H1 (cell line): ENCODE data around the gene TTBK1. TPM values are rescaled to one million over a fixed set of nuclear protein-coding genes. Genes with fewer than 3 reads are reported as not detected.

Experiments
- CTCF ChIA-PET: fragments of 300-600 bp; sonication (Branson Sonifier 250); formaldehyde crosslinking; loops from one replicate; lab custom pipeline; 2021; ENCODE audit not compliant: partially characterized antibody; lab: Charles Lee
- POLR2A ChIA-PET: fragments of 300-600 bp; sonication (Branson Sonifier 250); formaldehyde crosslinking; loops from one replicate; lab custom pipeline; 2021; ENCODE audit warnings: inconsistent platforms; ENCODE audit not compliant: partially characterized antibody; lab: Charles Lee
- DNase-seq, 2 experiments: peaks; one replicate each; pipeline versions ENCODE4 v3.0.0 to v3.0.0-alpha.2; 2010 to 2022; ENCODE audit warnings: low spot score in 2 of 2, low read depth in 1 of 2, mixed read lengths in 1 of 2
- FAIRE-seq: peaks from 2 replicates; lab custom pipeline; 2011; peaks lifted over from hg19 to GRCh38; lab: Jason Lieb, UNC
- H2AFZ ChIP-seq: 2 replicates; pipeline ENCODE4 v1.8.1; 2012; ENCODE audit warnings: low read length, inconsistent platforms
- H2AK5ac ChIP-seq: 2 replicates; pipeline ENCODE4 v1.6.1; 2013; ENCODE audit warnings: low read depth, low read length
- H2BK120ac ChIP-seq: replicated peaks from 2 replicates; pipeline ENCODE3; 2013; ENCODE audit warnings: low read depth, low read length, inconsistent platforms
- H2BK12ac ChIP-seq: 2 replicates; pipeline ENCODE4 v1.6.1; 2013; ENCODE audit warnings: low read depth, low read length
- H2BK15ac ChIP-seq: 2 replicates; pipeline ENCODE4 v1.6.1; 2013; ENCODE audit warnings: low read length
- H2BK20ac ChIP-seq: 2 replicates; pipeline ENCODE4 v1.6.1; 2013; ENCODE audit warnings: low read length
- H2BK5ac ChIP-seq: 2 replicates; pipeline ENCODE4 v1.6.1; 2013; ENCODE audit warnings: low read depth, low read length
- H3K14ac ChIP-seq: 2 replicates; pipeline ENCODE4 v1.6.1; 2013; ENCODE audit warnings: inconsistent platforms; ENCODE audit not compliant: insufficient read length
- H3K18ac ChIP-seq: 2 replicates; pipeline ENCODE4 v1.6.1; 2013; ENCODE audit warnings: low read length; ENCODE audit errors: extremely low read depth
- H3K23ac ChIP-seq: 2 replicates; pipeline ENCODE4 v1.6.1; 2013; ENCODE audit warnings: inconsistent platforms; ENCODE audit not compliant: insufficient read length
- H3K23me2 ChIP-seq: 2 replicates; pipeline ENCODE4 v1.6.1; 2013; ENCODE audit warnings: low read depth, low read length
- H3K27ac ChIP-seq: 2 replicates; pipeline ENCODE4 v1.6.1; 2011; ENCODE audit warnings: low read depth, low read length, inconsistent platforms
- H3K27me3 ChIP-seq, 4 experiments: replicated peaks in 1 of 4; 1 replicate in 1 of 4; 2 replicates in 3 of 4; pipeline versions ENCODE4 v1.6.1 to v1.8.1; 2011 to 2013; ENCODE audit warnings: low read length in 3 of 4, mild to moderate bottlenecking in 3 of 4, inconsistent platforms in 2 of 4, mixed read lengths in 2 of 4, moderate library complexity in 1 of 4; ENCODE audit not compliant: control insufficient read depth in 3 of 4, insufficient read depth in 3 of 4; ENCODE audit errors: extremely low read depth in 1 of 4
- H3K36me3 ChIP-seq, 4 experiments: 2 replicates each; pipeline versions ENCODE4 v1.6.1 to v1.8.1; 2011 to 2013; ENCODE audit warnings: mild to moderate bottlenecking in 4 of 4, low read length in 3 of 4, moderate library complexity in 2 of 4, control low read depth in 1 of 4, inconsistent platforms in 1 of 4; ENCODE audit not compliant: insufficient read depth in 4 of 4, control insufficient read depth in 2 of 4
- H3K4ac ChIP-seq: replicated peaks from 2 replicates; pipeline ENCODE3; 2013; ENCODE audit warnings: low read length, low read depth, mixed read lengths, inconsistent platforms; ENCODE audit not compliant: insufficient read length
- H3K4me1 ChIP-seq, 4 experiments: replicated peaks in 1 of 4; 1 replicate in 1 of 4; 2 replicates in 3 of 4; pipeline versions ENCODE4 v1.6.1 to v1.8.1; 2011 to 2013; ENCODE audit warnings: low read length in 3 of 4, inconsistent platforms in 2 of 4, mixed read lengths in 1 of 4; ENCODE audit not compliant: insufficient read depth in 4 of 4, control insufficient read depth in 3 of 4
- H3K4me2 ChIP-seq, 2 experiments: 2 replicates each; pipeline versions ENCODE4 v1.6.1 to v1.8.1; 2011 to 2013; ENCODE audit warnings: low read depth in 2 of 2, low read length in 2 of 2, control low read depth in 1 of 2, inconsistent platforms in 1 of 2, mild to moderate bottlenecking in 1 of 2; ENCODE audit not compliant: insufficient read depth in 1 of 2
- H3K4me3 ChIP-seq, 4 experiments: fragments of 200-600, 300-600 bp in 1 of 4; sonication (generic), shearing (Covaris generic), sonication (Bioruptor Twin) in 1 of 4; 2 replicates each; pipeline versions ENCODE4 v1.5.1 to v1.8.1; 2011 to 2016; ENCODE audit warnings: low read length in 4 of 4, low read depth in 3 of 4, control low read depth in 2 of 4, inconsistent platforms in 2 of 4, mild to moderate bottlenecking in 2 of 4, mixed read lengths in 1 of 4, moderate library complexity in 1 of 4; ENCODE audit not compliant: insufficient read depth in 2 of 4; ENCODE audit errors: extremely low read depth in 1 of 4
- H3K56ac ChIP-seq: replicated peaks from 2 replicates; pipeline ENCODE3; 2013; ENCODE audit warnings: low read depth, mild to moderate bottlenecking, mixed read lengths, low read length, inconsistent platforms; ENCODE audit not compliant: insufficient read length
- H3K79me1 ChIP-seq: 2 replicates; pipeline ENCODE4 v1.6.1; 2013; ENCODE audit warnings: low read depth, low read length, control low read depth
- H3K79me2 ChIP-seq, 2 experiments: 2 replicates each; pipeline versions ENCODE4 v1.6.1 to v1.8.1; 2012 to 2013; ENCODE audit warnings: low read length in 2 of 2, mild to moderate bottlenecking in 2 of 2, inconsistent platforms in 1 of 2; ENCODE audit not compliant: insufficient read depth in 2 of 2, control insufficient read depth in 1 of 2
- H3K9ac ChIP-seq, 4 experiments: replicated peaks in 1 of 4; 1 replicate in 1 of 4; 2 replicates in 3 of 4; pipeline versions ENCODE4 v1.6.1 to v1.8.1; 2011 to 2013; ENCODE audit warnings: low read depth in 3 of 4, low read length in 3 of 4, control low read depth in 2 of 4, mild to moderate bottlenecking in 2 of 4, moderate library complexity in 2 of 4, inconsistent platforms in 1 of 4; ENCODE audit errors: extremely low read depth in 1 of 4
- H3K9me3 ChIP-seq, 2 experiments: 2 replicates each; pipeline versions ENCODE4 v1.6.1 to v1.8.1; 2012 to 2013; ENCODE audit warnings: mild to moderate bottlenecking in 2 of 2, moderate library complexity in 2 of 2, control low read depth in 1 of 2, inconsistent platforms in 1 of 2, low read depth in 1 of 2, low read length in 1 of 2, mixed read lengths in 1 of 2; ENCODE audit not compliant: insufficient read depth in 2 of 2
- H4K20me1 ChIP-seq, 2 experiments: replicated peaks in 1 of 2; 2 replicates each; pipeline versions ENCODE3 to v1.8.1; 2011 to 2013; ENCODE audit warnings: inconsistent platforms in 2 of 2, low read length in 2 of 2, mild to moderate bottlenecking in 1 of 2; ENCODE audit not compliant: insufficient read depth in 2 of 2, control insufficient read depth in 1 of 2
- H4K5ac ChIP-seq: 2 replicates; pipeline ENCODE4 v1.6.1; 2013; ENCODE audit warnings: low read length, low read depth, mixed read lengths, inconsistent platforms; ENCODE audit not compliant: insufficient read length
- H4K8ac ChIP-seq: 2 replicates; pipeline ENCODE4 v1.8.0; 2013; ENCODE audit warnings: mild to moderate bottlenecking, moderate library complexity, low read length, inconsistent platforms; ENCODE audit not compliant: insufficient read depth; ENCODE audit errors: extremely low read depth
- H4K91ac ChIP-seq: replicated peaks from 2 replicates; pipeline ENCODE3; 2013; ENCODE audit warnings: low read length, mixed read lengths, inconsistent platforms; ENCODE audit not compliant: insufficient read length
- BCL11A ChIP-seq, 2 experiments: IDR thresholded peaks; one replicate each; pipeline ENCODE4 v1.6.1; 2011; ENCODE audit warnings: low read depth in 2 of 2, low read length in 2 of 2, mild to moderate bottlenecking in 2 of 2
- FOSL1 ChIP-seq: IDR thresholded peaks from 2 replicates; pipeline ENCODE4 v1.6.1; 2011; ENCODE audit warnings: mild to moderate bottlenecking, low read depth, low read length, moderate library complexity; ENCODE audit not compliant: insufficient read depth
- JUND ChIP-seq: IDR thresholded peaks from 2 replicates; pipeline ENCODE4 v1.6.1; 2011; ENCODE audit warnings: mild to moderate bottlenecking, improper control_type of control experiment, low read length
- KDM4A ChIP-seq: IDR thresholded peaks from one replicate; pipeline ENCODE4 v1.7.1; 2012; ENCODE audit warnings: low read depth, mild to moderate bottlenecking, moderate library complexity, low read length, inconsistent platforms; ENCODE audit not compliant: severe bottlenecking
- NRF1 ChIP-seq: IDR thresholded peaks from 2 replicates; pipeline ENCODE4 v1.6.1; 2011; ENCODE audit warnings: mild to moderate bottlenecking, low read depth, low read length, improper control_type of control experiment
- POLR2AphosphoS5 ChIP-seq: IDR thresholded peaks from 2 replicates; pipeline ENCODE4 v1.6.1; 2011; ENCODE audit warnings: low read depth, low read length
- SAP30 ChIP-seq: fragments of 300-600 bp; sonication (generic); IDR thresholded peaks from 2 replicates; pipeline ENCODE4 v1.7.1; 2012; ENCODE audit warnings: low read length, moderate library complexity, mild to moderate bottlenecking, inconsistent platforms; ENCODE audit not compliant: insufficient read depth, insufficient replicate concordance
- SIRT6 ChIP-seq: IDR thresholded peaks from one replicate; pipeline ENCODE4 v1.7.1; 2012; ENCODE audit warnings: low read length, inconsistent platforms
- SUZ12 ChIP-seq: fragments of 200-600 bp; sonication (generic); IDR thresholded peaks from 2 replicates; pipeline ENCODE4 v1.6.1; 2012; ENCODE audit warnings: mild to moderate bottlenecking, inconsistent platforms, low read length, moderate library complexity, mixed read lengths
- TCF12 ChIP-seq: IDR thresholded peaks from 2 replicates; pipeline ENCODE4 v1.6.1; 2011; ENCODE audit warnings: low read depth, mild to moderate bottlenecking, low read length
- TEAD4 ChIP-seq: IDR thresholded peaks from 2 replicates; pipeline ENCODE4 v1.6.1; 2012; ENCODE audit warnings: low read depth, low read length, inconsistent platforms, mixed read lengths
- WGBS, 2 experiments: shearing (Covaris generic) in 1 of 2; methylation state at CpG; one replicate each; pipeline versions ENCODE4 v1.1.6 to v1.1.7; 2013 to 2015; ENCODE audit warnings: low lambda C conversion rate in 2 of 2, mixed read lengths in 2 of 2, inconsistent platforms in 1 of 2, low coverage in 1 of 2, missing lambda C conversion rate in 1 of 2; ENCODE audit not compliant: insufficient replicate concordance in 2 of 2, insufficient coverage in 1 of 2, insufficient read length in 1 of 2; ENCODE audit errors: extremely low coverage in 1 of 2, missing lambda C conversion rate in 1 of 2; 5-methylcytosine and 5-hydroxymethylcytosine counted together
- polyA plus RNA-seq, 7 experiments: library from polyadenylated mRNA; depleted of rRNA in 3 of 7; stranded (reverse) in 5 of 7; unstranded in 2 of 7; fragments of >200 nt in 5 of 7; fragments of 200-250 nt in 2 of 7; gene quantifications; 1 replicate in 5 of 7; 2 replicates in 1 of 7; 4 replicates in 1 of 7; pipeline versions ENCODE4 v1.2.1 to v1.2.3, GENCODE V29; 2011 to 2013; ENCODE audit warnings: missing spikeins in 2 of 7, mixed read lengths in 2 of 7
- total RNA-seq: library from RNA; stranded (reverse); fragmentation: NEBNext Ultra II Directional; extraction: Animal tissue kit (Norgen Biotek cat#: 25700); gene quantifications from 2 replicates; pipeline ENCODE4 v1.2.1, GENCODE V29; 2021
- TF ChIP-seq, protein P1 (sequence below): IDR thresholded peaks from 2 replicates; pipeline ENCODE4 v1.6.1; 2012; ENCODE audit warnings: inconsistent platforms

Gene TTBK1
- total and polyA plus RNA-seq, 2 of the 8 experiments (the other 6 are each of a cell fraction or from before 2014, with no cell fraction given) = 0.53 to 1.6 TPM

DNA sequence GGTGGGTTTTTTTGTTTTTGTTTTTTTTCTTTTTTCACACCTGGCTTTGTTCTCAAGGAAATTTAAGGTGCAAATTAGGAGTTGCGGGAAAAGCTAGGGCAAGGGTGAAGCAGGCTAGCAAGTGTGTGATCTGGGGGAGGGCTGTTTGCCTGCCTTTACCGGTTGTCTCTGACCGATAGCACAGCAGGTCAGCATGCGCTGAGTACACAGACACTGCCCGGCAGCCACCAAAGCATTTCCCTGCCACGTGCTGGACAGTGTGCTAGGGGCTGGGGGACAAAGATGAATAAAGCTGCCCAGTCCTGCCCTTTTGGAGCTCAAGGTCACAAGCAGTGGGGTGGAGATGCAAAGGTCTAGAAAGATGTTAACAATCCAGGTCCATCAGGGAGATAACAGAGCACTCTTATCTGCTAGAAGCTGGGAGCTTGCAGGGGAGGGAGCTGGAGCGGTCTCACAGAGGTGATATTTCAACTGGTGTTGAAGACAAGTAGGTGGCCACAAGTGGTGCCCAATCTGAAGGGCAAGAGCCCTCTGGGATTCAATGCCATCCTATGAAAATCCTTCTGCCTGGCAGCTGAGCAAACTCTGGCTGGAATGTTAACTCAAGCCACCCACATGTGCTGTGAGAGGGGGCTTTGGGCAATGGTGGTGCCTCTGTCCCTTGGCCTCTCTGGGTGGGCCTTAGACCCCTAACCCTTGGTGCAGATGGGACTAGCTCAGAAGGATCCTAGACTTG is 24.5 kb downstream of the TTBK1 start:
- H3K9me3 ChIP-seq = no peaks in the 10 kb centered on the region
- H3K14ac ChIP-seq = no peak overlapping the region
- peak overlapping the region; percentile 45; the same call in 1 of the 2 replicates for H2BK12ac ChIP-seq
- ChIA-PET CTCF (interaction anchor here (0.6 to 9.4 kb wide), 19 partner anchors 9 to 240 kb away, joined by 3 to 78 read pairs (median 3); partner anchors contain the start of gene CRIP3), POLR2A (interaction anchor here (0.7 to 2.2 kb wide), 5 partner anchors 9 to 49 kb away, joined by 3 to 5 read pairs (median 5); no protein-coding TSS in a partner anchor)
- peak overlapping the region; percentile 5 to 19; a peak in 2 of 4 replicates for H3K4me2 ChIP-seq
- H2BK15ac ChIP-seq = peak overlapping the region; percentile 75; the same call in 1 of the 2 replicates
- no peak overlapping the region for H3K4me3 ChIP-seq
- no peaks in the 10 kb centered on the region for H3K36me3 ChIP-seq
- no peak overlapping the region for H3K18ac ChIP-seq
- DNase-seq (no peak), FAIRE-seq (no peak)
- no peak overlapping the region for H2AFZ ChIP-seq
- peak overlapping the region; percentile 17; the same call in 1 of the 2 replicates for H2AK5ac ChIP-seq
- H3K9ac ChIP-seq = no peak overlapping the region
- H3K79me1 ChIP-seq = no peaks in the 10 kb centered on the region
- H4K20me1 ChIP-seq = no peaks in the 10 kb centered on the region
- no peak overlapping the region for H2BK5ac ChIP-seq
- no peak overlapping the region for H3K4ac ChIP-seq
- H2BK20ac ChIP-seq = 0 out of 2 replicates have a peak overlapping the region, but pooled peaks have one; percentile 6
- H2BK120ac ChIP-seq = no peak overlapping the region
- H3K23ac ChIP-seq = no peak overlapping the region
- H4K5ac ChIP-seq = no peak overlapping the region
- H3K27me3 ChIP-seq = peaks cover 2 to 36% (median 30%) of the 10 kb centered on the region in 4 experiments
- H3K27ac ChIP-seq = no peak overlapping the region
- H4K8ac ChIP-seq = no peak overlapping the region
- no peaks in the 10 kb centered on the region for H3K79me2 ChIP-seq
- H3K23me2 ChIP-seq = peaks cover 4% of the 10 kb centered on the region; the same call in 1 of the 2 replicates
- H3K56ac ChIP-seq = no peak overlapping the region
- 63% methylated on average over 7 of the region's 7 CpGs; no CpG with 5 or more reads in 1 of the 2 experiments for WGBS, 2 experiments
- H4K91ac ChIP-seq = no peak overlapping the region
- peaks cover 3 to 29% (median 17%) of the 10 kb centered on the region in 4 experiments for H3K4me1 ChIP-seq
- TF ChIP-seq FOSL1 (no peak), SIRT6 (no peak), BCL11A (IDR thresholded peaks at IDR 0.05; ENCODE audit: low read depth in 2 of 2, low read length in 2 of 2) (no peak), SUZ12 (0 out of 2 replicates have a peak, but pooled peaks have one; percentile 4), TCF12 (no peak), POLR2AphosphoS5 (no peak), NRF1 (no peak), KDM4A (no peak), TEAD4 (no peak), SAP30 (no peak), JUND (no peak)
- TF ChIP-seq, protein P1, sequence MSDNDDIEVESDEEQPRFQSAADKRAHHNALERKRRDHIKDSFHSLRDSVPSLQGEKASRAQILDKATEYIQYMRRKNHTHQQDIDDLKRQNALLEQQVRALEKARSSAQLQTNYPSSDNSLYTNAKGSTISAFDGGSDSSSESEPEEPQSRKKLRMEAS = peak; percentile 87
